LNCaP clone FGC (cell line): Measurements from ENCODE around the gene ADAM17.

ENCODE experiments used
- DNase-seq: peaks from one replicate; pipeline ENCODE4 v3.0.0-alpha.2; 2011; ENCODE audit warnings: low read depth
- H3K4me3 ChIP-seq: 2 replicates; pipeline ENCODE4 v1.5.1; 2011; ENCODE audit warnings: mild to moderate bottlenecking, low read depth, low read length, control low read depth
- CTCF ChIP-seq: IDR thresholded peaks from 2 replicates; pipeline ENCODE4 v1.5.1; 2012; ENCODE audit warnings: mild to moderate bottlenecking; ENCODE audit not compliant: control insufficient read depth, insufficient read depth; ENCODE audit errors: extremely low read depth

ADAM17 gene

GRCh38 chr2:9549420-9549819 lies 6.2 kb downstream of the ADAM17 start:
- TF ChIP-seq CTCF = no peak
- no peak overlapping the region for H3K4me3 ChIP-seq
- no peak for DNase-seq

- no peak for DNase-seq
- no peak for TF ChIP-seq CTCF
- no peak overlapping the region for H3K4me3 ChIP-seq
Observed at GRCh38 chr2:9548506-9548905, 7.1 kb downstream of the ADAM17 start.

GRCh38 chr2:9547262-9547991 lies 8.2 kb downstream of the ADAM17 start:
- DNase-seq = no peak
- TF ChIP-seq CTCF = no peak
- no peak overlapping the region for H3K4me3 ChIP-seq

DNA sequence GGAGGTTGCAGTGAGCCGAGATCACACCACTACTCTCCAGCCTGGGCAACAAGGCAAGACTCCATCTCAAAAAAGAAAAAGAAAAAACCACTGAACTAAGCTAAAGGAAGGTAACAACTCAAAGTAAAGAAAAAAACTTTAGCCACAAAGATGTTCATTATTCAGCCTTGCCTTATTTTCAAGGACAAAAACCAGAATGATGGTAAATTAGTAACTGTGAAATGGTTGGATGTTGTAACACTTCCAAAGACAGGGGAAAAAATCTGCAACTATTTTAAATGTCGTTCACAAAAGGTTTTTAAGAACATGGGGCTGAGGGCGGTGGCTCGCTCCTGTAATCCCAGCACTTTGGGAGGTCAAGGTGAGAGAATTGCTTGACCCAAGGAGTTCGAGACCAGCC lies 10.1 kb downstream of the ADAM17 start:
- DNase-seq = no peak
- no peak for TF ChIP-seq CTCF
- no peak overlapping the region for H3K4me3 ChIP-seq

- TF ChIP-seq CTCF = no peak
- H3K4me3 ChIP-seq = no peak overlapping the region
- no peak for DNase-seq
Observed at GRCh38 chr2:9543557-9543956, 12.1 kb downstream of the ADAM17 start.

DNA sequence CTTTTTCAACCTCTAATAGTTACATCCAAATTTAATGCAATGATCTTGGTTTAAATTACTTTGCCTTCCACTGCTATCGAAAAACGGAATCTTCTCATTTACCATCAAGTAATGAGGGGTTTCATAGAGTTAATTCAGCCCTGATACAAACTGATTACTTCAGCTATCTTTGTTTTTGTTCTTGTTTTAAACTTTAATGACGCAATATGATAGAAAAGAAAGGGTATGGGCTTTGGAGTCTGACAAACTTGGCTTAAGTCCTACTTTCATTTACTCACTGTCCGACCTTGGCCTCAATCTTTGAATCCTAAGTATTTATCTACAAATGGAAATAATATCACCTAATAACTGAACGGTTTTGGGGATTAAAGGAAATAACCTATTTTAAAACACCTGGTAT lies 16.1 kb downstream of the ADAM17 start:
- no peak for TF ChIP-seq CTCF
- H3K4me3 ChIP-seq = no peak overlapping the region
- DNase-seq = no peak

DNA sequence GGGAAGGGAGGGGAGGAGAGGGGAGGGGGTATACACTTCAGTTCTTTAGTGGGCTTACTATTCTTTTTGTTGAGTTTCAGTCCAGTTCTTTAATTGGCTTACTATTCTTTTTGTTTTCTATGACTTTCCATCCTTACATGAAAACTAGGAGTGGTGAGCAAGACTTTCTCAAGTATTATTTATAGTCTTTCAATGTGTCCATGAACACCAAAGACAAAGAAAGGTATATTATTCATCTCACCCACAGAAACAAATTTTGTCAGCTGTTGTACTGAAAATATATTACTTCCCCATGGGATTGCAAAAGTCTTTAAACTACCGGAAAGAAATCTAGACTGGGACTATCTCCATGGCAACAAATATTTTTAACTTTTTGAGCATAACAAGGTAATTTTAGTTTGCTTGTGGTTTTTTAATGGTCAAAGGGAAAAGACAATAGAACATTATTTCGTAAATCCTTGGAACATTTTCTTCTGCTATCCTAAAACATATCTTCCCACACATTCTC lies 17.6 kb downstream of the ADAM17 start:
- TF ChIP-seq CTCF = no peak
- no peak overlapping the region for H3K4me3 ChIP-seq
- DNase-seq = no peak
